HG03354 (cell line): ENCODE results near the gene TLCD5.

Source experiments
- ATAC-seq: cut with Tn5 transposase; IDR thresholded peaks from one replicate; pipeline ENCODE4 v1.9.1; 2021; ENCODE audit warnings: mild to moderate bottlenecking; ENCODE audit not compliant: unreplicated experiment, poor library complexity, severe bottlenecking

The TLCD5 gene

DNA sequence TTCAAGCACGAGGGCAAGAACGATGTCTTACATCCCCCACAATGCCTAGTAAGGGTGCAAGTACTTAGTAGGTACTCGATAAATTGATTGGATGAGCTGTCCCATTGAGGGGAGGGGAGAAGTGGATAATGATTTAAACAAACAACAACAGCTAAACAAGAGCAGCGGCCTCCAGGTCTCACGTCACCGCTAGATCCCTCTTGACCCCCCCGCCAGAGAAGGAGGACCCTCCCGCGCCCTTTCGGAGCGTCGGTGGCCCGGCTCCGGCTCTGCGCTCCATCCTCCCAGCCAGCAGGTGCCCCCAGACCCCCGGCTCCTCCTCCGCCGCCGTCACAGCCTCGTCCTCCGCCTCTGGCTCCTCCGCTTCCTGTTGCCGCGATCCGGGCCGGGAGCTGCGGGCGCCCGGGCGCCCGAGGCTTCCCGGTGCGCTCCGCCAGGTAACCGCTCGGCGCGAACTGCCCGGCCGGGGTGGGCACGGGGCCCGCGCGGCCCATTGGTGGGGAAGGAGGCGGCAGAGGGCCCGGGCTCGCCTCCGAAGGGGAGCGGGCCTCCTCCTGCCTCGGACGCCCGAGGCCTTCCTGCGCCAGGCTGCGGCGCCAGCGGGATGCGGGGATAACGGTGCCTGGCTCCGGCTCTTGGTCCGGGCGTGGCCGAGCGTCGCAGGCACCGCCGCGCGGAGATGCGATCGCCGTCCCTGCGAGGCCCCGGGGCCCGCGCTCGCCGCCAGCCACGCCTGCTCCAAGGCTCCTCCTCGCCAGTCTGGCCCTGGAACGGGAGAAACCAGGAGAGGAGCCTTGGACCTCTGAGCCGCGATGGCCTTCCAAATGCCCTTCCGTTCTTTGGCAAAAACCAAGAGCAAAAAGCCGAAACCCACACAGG is at the start of gene TLCD5:
TLCD5 (plus strand) TSS at position 368 of the 879 bp plus-strand sequence. CDS start 2,143 bp downstream, outside the sequence.
- peak; percentile 65 for ATAC-seq

DNA sequence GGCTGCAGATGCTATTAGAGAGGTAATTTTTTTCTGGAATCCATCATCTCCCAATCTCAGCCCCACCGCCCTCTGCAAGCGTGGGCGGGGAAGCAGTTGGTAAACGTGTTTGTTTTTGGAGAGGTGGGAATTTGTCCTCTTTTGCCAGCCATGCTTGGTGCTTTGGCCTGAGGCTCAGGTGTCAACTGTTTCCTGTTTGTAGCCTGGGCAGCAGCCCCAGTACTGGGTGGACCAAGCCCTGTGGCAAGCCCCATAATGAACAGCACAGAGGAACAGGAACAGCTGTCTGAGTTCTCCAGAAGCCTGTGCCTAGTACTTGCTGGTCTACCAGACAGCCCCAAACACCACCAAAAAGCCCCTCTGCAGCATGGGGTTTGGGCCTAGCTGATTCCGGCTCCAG is 45.6 kb upstream of the TLCD5 start:
- no peak for ATAC-seq

- ATAC-seq: no peak
Measured at GRCh38 chr11:120280600-120281051, 44.5 kb upstream of the TLCD5 start.

DNA sequence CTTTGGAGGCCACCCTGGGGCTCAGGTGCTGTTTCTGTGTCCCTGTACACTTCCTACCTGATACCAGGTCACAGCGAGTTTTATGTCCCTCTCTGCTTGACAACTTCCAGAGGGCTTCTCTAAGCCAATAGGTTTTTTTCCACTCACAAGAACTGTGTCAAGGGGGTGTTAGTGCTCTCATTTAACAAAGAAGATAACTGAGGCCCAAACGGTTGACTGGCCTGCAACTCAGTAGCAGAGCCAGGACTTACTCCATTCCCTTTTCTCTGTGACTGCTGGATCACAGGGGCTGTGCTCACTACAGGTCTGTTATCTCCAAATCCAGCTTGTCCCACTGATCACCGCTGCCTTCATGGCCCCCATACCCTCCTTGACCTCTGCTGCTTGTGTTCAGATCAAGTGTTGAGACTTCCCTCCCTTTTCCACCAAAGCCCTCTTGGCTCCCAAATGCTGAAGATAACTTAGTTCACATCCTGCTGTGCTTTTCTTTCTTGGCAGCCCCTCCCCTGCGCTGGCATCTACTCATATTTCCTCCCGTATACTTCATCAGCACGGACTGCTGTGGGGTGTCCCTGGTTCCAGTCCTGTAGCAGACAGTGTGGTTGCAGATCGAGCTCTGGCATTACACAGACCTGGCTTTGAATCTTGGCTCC is 43.8 kb upstream of the TLCD5 start:
- ATAC-seq: no peak

GRCh38 chr11:120283124-120283523 is 42.0 kb upstream of the TLCD5 start:
- no peak for ATAC-seq

GRCh38 chr11:120284272-120284671 is 40.8 kb upstream of the TLCD5 start:
- ATAC-seq: no peak

DNA sequence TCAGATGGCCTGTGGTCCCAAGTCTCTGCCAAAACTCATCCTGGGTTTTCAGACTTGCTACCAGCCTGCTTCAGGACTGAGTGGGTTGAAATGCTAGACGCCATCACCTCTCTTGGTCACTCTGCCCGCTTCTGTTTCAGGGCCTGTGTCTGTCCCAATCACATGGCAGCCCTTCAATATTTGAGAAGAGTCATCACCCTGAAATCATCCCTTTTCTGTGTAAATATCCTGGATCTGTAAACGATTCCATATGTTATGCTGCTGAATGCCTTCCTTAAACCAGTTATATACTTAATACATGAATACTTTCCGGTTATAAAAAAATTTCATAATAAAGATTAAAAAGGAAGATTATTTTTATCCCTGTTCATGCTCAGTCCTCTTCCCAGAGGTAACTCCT is 39.8 kb upstream of the TLCD5 start:
- no peak for ATAC-seq

GRCh38 chr11:120288021-120288420 is 37.1 kb upstream of the TLCD5 start:
- ATAC-seq: no peak

DNA sequence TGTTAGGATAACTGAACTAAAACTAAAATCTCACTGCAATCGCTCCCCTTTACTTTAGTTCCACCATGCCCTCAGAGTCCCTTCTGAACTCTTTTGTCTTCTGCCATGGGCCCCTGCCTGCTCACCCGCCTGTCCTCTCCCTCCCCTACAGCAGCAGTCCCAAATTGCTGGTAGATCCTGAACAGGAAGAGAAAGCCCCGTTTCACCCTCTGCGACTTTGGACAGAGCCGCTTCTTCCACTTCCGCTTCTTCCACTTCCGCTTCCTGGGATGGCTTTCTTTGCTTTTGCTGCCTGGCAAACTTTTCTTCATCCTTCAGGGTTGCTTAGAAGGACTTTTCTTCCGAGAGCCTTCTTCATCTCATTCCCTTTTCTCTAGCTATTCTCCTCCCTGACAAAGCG is 35.7 kb upstream of the TLCD5 start:
- ATAC-seq: no peak

DNA sequence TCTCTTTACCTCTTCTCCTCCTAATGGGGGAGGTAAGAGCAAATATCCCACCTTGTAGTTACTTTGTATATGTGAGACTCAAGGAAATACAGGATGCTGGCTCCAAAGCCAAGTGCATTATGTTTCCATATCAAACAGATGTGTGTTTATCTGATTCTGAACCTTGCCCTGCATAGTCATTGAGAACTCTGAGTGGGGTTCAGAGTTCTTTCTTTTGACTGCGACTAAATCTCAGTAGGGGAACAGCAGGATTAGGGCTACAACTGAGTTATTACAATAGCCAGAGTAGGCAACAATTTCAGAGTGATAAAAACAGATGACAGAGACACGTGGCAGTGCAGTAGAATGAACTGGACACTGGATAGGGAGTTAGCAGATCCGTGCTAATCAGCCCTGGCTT is 34.1 kb upstream of the TLCD5 start:
- no peak for ATAC-seq

DNA sequence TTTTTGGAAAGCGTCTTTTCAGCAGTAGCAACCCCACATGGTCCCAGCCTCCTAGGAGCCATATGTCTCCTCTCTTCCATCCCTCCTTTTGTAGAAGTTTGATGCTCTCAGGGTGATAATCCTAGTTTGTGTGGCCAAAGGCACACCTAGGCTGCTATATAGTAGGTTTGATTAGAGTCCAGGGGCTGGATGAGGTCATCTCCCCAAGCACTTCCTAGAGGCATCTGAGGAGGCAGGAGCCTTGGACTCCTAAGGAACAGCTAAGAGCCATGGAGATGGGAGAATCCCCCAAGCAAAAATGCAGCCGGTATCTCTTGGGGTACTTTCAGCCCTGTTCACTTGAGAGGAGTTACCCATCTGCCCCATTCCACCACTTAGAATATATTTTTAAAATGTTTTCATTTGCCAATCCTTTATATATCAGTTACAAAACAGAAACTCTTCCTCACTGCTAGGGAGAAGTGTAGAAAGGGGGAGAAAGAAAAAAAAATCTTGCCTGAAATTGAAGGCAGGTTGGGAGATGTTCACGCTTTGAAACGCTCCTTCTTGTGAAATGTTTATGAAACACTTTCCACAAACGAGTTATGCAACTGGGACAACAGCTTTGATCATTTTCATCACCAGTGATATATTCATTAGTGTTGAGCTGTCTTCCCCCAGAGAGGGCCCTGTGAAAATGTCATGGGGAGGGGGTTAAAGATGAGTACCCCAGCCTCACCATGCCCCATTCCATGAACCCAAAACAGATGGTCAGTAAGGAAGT is 31.9 kb upstream of the TLCD5 start:
- ATAC-seq: no peak

DNA sequence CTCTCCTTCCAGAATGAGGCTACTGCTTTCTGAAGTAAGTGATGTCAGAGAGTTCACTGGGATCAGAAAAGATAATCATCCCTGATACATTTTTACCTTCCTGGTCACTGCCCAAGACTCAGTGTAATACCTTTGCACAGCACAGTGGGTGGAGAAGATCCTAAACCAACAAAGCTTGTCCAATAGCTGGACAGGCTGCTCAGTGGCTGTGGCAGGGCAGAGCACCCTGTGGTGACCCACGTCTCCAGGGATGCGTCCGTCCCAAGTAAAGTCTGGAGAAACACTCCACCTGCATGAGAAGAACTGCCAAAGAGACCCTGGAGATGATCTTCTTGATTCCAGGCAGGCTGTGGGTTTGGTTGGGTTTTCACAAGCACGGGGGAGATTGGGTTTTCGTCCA is 31.0 kb upstream of the TLCD5 start:
- no peak for ATAC-seq

GRCh38 chr11:120295099-120295498 is 30.0 kb upstream of the TLCD5 start:
- no peak for ATAC-seq

DNA sequence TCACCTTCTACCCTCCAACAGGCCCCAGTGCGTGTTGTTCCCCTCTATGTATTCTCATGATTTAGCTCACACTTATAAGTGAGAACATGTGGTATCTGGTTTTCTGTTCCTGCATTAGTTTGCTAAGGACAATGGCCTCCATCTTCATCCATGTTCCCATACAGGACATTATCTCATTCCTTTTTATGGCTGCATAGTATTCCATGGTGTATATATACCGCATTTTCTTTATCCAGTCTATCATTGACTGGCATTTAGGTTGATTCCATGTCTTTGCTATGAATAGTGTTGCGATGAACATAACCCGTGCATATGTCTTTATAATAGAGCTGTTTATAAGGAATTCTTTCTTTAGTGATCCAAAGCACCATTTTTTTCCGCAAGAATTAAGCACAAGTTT is 28.5 kb upstream of the TLCD5 start:
- no peak for ATAC-seq

GRCh38 chr11:120298461-120298860 is 26.6 kb upstream of the TLCD5 start:
- no peak for ATAC-seq

DNA sequence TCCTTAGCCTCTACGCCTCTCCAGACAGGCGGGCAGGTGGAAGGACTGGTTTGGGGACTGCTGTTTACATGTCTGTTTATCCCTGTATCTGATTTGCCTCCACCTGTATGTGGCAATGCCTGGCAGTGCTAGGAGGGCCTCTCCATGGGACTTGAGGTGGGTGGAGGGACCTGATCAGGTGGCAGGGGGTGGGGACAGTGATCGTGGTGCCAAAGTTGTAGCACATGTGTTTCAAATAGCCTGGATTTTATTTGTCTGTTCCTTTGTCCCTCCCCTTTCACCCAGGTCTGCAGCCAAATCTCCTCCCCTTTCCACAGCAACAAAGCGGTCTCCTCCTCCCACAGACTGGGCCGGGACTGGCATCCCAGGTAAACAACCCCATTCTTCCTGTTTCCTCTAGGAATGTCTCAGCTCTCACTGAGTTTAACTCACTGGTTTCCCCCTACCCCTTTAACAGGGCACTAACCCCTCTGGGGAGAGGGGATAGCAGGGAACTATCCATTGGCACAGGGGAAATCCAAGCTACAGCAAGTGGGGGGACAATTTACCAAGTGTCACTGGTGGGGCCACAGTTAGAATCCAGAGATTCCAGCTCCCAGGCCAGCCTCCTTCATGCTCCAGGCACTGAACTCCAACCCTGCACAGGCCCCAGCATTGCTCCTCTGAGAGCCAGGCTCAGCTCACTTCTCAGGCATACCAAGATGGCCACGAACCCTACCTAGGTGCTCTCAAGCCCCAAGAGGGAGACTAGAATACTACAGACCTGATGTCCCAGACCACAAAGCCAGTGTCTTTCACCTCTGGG is 22.9 kb upstream of the TLCD5 start:
- peak; percentile 18 for ATAC-seq

GRCh38 chr11:120303004-120303637 is 22.0 kb upstream of the TLCD5 start:
- peak; percentile 84 for ATAC-seq

DNA sequence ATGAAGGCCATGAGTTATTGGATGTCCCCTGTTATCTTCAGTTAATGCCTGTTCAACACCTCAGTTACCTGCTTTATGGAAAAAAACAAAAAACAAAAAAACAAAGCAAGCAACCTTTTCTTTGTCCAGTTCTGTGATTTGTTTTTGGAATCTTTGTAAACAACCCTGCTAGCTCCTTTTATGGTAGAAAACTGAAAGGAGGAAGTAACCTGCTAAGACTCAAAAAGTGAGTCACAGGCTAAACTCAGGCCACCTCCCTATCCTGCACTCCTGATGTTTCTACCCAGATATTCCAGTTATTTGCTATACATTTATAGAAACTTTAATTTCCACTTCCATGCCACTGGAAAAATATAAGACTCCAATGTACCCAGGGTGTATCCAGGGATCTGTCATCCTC is 20.6 kb upstream of the TLCD5 start:
- ATAC-seq: no peak

GRCh38 chr11:120305286-120305685 is 19.8 kb upstream of the TLCD5 start:
- no peak for ATAC-seq
